ENCODE results near the gene VTI1A. TPM values are rescaled to one million over a fixed set of nuclear protein-coding genes. Genes with fewer than 3 reads are reported as not detected.

Gene VTI1A
- total and polyA plus RNA-seq, 2 of the 13 experiments (the other 11 are each of a cell fraction or from before 2014, with no cell fraction given) = 11.7 to 32.7 TPM

GRCh38 chr10:112802411-112803022 lies 355.5 kb downstream of the VTI1A start:
- 93% methylated on average over 4 of the region's 5 CpGs for WGBS (ENCODE audit: low lambda C conversion rate)
- Histone ChIP-seq H3K9me3 (ENCODE audit: low read length) (no peaks in the 10 kb centered on the region), H3K79me2 (ENCODE audit: insufficient read depth, low read length) (no peaks in the 10 kb centered on the region), H3K27me3 (ENCODE audit: control insufficient read depth in 1 of 2, insufficient read depth in 2 of 2, low read length in 2 of 2) (no peaks in the 10 kb centered on the region), H3K36me3 (replicated peaks in 1 of 2; ENCODE audit: control insufficient read depth in 1 of 2, insufficient read depth in 2 of 2, low read length in 2 of 2) (0 out of 5 replicates have a peak, but pooled peaks cover 0 to 3% of the 10 kb centered on the region in 2 experiments), H3K4me3 (replicated peaks in 1 of 3; ENCODE audit: insufficient read depth in 1 of 3, low read depth in 2 of 3, low read length in 3 of 3) (no peak overlapping the region), H3K27ac (ENCODE audit: extremely low read length, insufficient read depth, low read length) (no peak overlapping the region), H3K4me1 (ENCODE audit: insufficient read depth, low read length) (peaks cover 36% of the 10 kb centered on the region), H4K20me1 (ENCODE audit: insufficient read depth, low read length) (no peaks in the 10 kb centered on the region), H3K9ac (ENCODE audit: insufficient read depth, low read depth, low read length) (no peak overlapping the region), H2AFZ (ENCODE audit: low read length) (no peak overlapping the region), H3K4me2 (ENCODE audit: low read depth, low read length) (no peak overlapping the region)
- in situ Hi-C loops (cut with HindIII; ENCODE audit: extremely low pct_ligation_motif_present, low pct_unique_long_range_greater_than_20kb) = no loop called here
- POLR2A ChIA-PET = no interaction called here
- no TSS peak for BruUV-seq (replicated peaks)
- no peak for TF ChIP-seq BATF2 (CRISPR knock-in tag; IDR thresholded peaks at IDR 0.05)
- TF ChIP-seq CBX1 (IDR thresholded peaks at IDR 0.05; ENCODE audit: low read depth) = no peak
- TF ChIP-seq PHF20 (CRISPR knock-in tag; IDR thresholded peaks at IDR 0.05) = no peak
- TF ChIP-seq, protein P1, sequence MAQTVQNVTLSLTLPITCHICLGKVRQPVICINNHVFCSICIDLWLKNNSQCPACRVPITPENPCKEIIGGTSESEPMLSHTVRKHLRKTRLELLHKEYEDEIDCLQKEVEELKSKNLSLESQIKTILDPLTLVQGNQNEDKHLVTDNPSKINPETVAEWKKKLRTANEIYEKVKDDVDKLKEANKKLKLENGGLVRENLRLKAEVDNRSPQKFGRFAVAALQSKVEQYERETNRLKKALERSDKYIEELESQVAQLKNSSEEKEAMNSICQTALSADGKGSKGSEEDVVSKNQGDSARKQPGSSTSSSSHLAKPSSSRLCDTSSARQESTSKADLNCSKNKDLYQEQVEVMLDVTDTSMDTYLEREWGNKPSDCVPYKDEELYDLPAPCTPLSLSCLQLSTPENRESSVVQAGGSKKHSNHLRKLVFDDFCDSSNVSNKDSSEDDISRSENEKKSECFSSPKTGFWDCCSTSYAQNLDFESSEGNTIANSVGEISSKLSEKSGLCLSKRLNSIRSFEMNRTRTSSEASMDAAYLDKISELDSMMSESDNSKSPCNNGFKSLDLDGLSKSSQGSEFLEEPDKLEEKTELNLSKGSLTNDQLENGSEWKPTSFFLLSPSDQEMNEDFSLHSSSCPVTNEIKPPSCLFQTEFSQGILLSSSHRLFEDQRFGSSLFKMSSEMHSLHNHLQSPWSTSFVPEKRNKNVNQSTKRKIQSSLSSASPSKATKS (CRISPR knock-in tag; IDR thresholded peaks at IDR 0.05) = no peak
- FAIRE-seq = no peak
- CTCF ChIA-PET (ENCODE audit: low intra/inter-chr PET ratio, low total read pairs) = no interaction called here
- ATAC-seq = no peak
- intact Hi-C loops (cut with micrococcal nuclease; ENCODE audit: unreplicated experiment) = no loop called here
- no peak for DNase-seq (ENCODE audit: low spot score)

DNA sequence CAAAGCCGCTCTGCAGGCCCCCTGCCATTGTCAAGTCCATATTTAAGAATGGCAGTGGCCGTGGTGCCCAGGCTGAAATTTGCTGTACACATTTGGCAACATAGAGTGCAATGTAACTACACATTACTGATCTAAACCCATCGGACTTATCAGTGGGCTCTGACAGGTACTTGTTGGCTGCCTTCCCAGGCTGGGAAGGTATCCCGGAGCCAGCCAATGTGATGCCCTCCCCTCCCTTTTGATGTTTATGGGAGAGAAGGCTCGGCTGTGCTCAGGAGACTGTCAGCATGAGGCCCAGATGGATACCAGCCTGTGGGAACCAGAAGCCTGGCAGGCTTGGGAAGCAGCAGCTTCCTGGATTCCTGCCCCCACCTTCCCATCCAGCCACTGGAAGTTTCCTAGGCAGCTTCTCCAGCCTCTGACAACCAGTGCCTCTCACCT lies 357.0 kb downstream of the VTI1A start:
- FAIRE-seq = no peak
- no peak overlapping the region for H3K9ac ChIP-seq (ENCODE audit: insufficient read depth, low read depth, low read length)
- no peak overlapping the region for H2AFZ ChIP-seq (ENCODE audit: low read length)
- peak; percentile 44 for ATAC-seq
- H3K27me3 ChIP-seq (ENCODE audit: control insufficient read depth in 1 of 2, insufficient read depth in 2 of 2, low read length in 2 of 2) = no peaks in the 10 kb centered on the region
- H3K27ac ChIP-seq (ENCODE audit: extremely low read length, insufficient read depth, low read length) = no peak overlapping the region
- H3K36me3 ChIP-seq (replicated peaks in 1 of 2; ENCODE audit: control insufficient read depth in 1 of 2, insufficient read depth in 2 of 2, low read length in 2 of 2) = 0 out of 5 replicates have a peak, but pooled peaks cover 0 to 3% of the 10 kb centered on the region in 2 experiments
- no peaks in the 10 kb centered on the region for H3K9me3 ChIP-seq (ENCODE audit: low read length)
- no peak overlapping the region for H3K4me2 ChIP-seq (ENCODE audit: low read depth, low read length)
- no peaks in the 10 kb centered on the region for H4K20me1 ChIP-seq (ENCODE audit: insufficient read depth, low read length)
- whole genome bisulfite sequencing (ENCODE audit: low lambda C conversion rate) = 73% methylated on average over 4 of the region's 5 CpGs
- in situ Hi-C loops (cut with HindIII; ENCODE audit: extremely low pct_ligation_motif_present, low pct_unique_long_range_greater_than_20kb) (no loop called here), intact Hi-C loops (cut with micrococcal nuclease; ENCODE audit: unreplicated experiment) (no loop called here)
- DNase-seq (ENCODE audit: low spot score) = peak; percentile 48
- H3K4me3 ChIP-seq (replicated peaks in 1 of 3; ENCODE audit: insufficient read depth in 1 of 3, low read depth in 2 of 3, low read length in 3 of 3) = no peak overlapping the region
- ChIA-PET CTCF (ENCODE audit: low intra/inter-chr PET ratio, low total read pairs) (no interaction called here), POLR2A (no interaction called here)
- no peaks in the 10 kb centered on the region for H3K79me2 ChIP-seq (ENCODE audit: insufficient read depth, low read length)
- peaks cover 36% of the 10 kb centered on the region for H3K4me1 ChIP-seq (ENCODE audit: insufficient read depth, low read length)
- BruUV-seq (replicated peaks) = no TSS peak
- 0 out of 2 replicates have a peak, but pooled peaks have one; percentile 8 for TF ChIP-seq TCF7 (IDR thresholded peaks at IDR 0.05; ENCODE audit: low read depth)
- TF ChIP-seq ZNF546 (CRISPR knock-in tag; conservative IDR thresholded peaks at IDR 0.05) = no peak
- TF ChIP-seq, protein P2, sequence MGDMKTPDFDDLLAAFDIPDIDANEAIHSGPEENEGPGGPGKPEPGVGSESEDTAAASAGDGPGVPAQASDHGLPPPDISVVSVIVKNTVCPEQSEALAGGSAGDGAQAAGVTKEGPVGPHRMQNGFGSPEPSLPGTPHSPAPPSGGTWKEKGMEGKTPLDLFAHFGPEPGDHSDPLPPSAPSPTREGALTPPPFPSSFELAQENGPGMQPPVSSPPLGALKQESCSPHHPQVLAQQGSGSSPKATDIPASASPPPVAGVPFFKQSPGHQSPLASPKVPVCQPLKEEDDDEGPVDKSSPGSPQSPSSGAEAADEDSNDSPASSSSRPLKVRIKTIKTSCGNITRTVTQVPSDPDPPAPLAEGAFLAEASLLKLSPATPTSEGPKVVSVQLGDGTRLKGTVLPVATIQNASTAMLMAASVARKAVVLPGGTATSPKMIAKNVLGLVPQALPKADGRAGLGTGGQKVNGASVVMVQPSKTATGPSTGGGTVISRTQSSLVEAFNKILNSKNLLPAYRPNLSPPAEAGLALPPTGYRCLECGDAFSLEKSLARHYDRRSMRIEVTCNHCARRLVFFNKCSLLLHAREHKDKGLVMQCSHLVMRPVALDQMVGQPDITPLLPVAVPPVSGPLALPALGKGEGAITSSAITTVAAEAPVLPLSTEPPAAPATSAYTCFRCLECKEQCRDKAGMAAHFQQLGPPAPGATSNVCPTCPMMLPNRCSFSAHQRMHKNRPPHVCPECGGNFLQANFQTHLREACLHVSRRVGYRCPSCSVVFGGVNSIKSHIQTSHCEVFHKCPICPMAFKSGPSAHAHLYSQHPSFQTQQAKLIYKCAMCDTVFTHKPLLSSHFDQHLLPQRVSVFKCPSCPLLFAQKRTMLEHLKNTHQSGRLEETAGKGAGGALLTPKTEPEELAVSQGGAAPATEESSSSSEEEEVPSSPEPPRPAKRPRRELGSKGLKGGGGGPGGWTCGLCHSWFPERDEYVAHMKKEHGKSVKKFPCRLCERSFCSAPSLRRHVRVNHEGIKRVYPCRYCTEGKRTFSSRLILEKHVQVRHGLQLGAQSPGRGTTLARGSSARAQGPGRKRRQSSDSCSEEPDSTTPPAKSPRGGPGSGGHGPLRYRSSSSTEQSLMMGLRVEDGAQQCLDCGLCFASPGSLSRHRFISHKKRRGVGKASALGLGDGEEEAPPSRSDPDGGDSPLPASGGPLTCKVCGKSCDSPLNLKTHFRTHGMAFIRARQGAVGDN (CRISPR knock-in tag; IDR thresholded peaks at IDR 0.05) = 0 out of 2 replicates have a peak, but pooled peaks have one; percentile 16
- TF ChIP-seq, protein P3, sequence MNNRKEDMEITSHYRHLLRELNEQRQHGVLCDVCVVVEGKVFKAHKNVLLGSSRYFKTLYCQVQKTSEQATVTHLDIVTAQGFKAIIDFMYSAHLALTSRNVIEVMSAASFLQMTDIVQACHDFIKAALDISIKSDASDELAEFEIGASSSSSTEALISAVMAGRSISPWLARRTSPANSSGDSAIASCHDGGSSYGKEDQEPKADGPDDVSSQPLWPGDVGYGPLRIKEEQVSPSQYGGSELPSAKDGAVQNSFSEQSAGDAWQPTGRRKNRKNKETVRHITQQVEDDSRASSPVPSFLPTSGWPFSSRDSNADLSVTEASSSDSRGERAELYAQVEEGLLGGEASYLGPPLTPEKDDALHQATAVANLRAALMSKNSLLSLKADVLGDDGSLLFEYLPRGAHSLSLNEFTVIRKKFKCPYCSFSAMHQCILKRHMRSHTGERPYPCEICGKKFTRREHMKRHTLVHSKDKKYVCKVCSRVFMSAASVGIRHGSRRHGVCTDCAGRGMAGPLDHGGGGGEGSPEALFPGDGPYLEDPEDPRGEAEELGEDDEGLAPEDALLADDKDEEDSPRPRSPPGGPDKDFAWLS (CRISPR knock-in tag; IDR thresholded peaks at IDR 0.05; ENCODE audit: borderline replicate concordance) = no peak

All from HepG2 (cell line).